Measurements from ENCODE around the gene ZFP36L2. TPM values are rescaled to one million over a fixed set of nuclear protein-coding genes. Genes with fewer than 3 reads are reported as not detected.

Gene ZFP36L2
- total RNA-seq = 172 TPM

GRCh38 chr2:43226558-43226954 lies at the start of gene ZFP36L2:
Gene ZFP36L2, minus strand, starts transcription at chr2:43226606. Its CDS starts 291 bp downstream, at chr2:43226315.
- intact Hi-C loops (cut with DNase I) = loop anchor here (5.0 to 10.0 kb wide), 3 partner anchors 92 to 279 kb away; no protein-coding TSS in a partner anchor
- peak; percentile 75 for ATAC-seq
- DNase-seq (ENCODE audit: low spot score) = peak; percentile 98

GRCh38 chr2:43274721-43275120 lies 48.3 kb upstream of the ZFP36L2 start:
- intact Hi-C loops (cut with DNase I) = no loop called here
- ATAC-seq = no peak
- no peak for DNase-seq (ENCODE audit: low spot score)

GRCh38 chr2:43274055-43274454 lies 47.6 kb upstream of the ZFP36L2 start:
- ATAC-seq (no peak), DNase-seq (ENCODE audit: low spot score) (no peak)
- intact Hi-C loops (cut with DNase I) = no loop called here

GRCh38 chr2:43273529-43273928 lies 47.1 kb upstream of the ZFP36L2 start:
- DNase-seq (ENCODE audit: low spot score) = no peak
- ATAC-seq = no peak
- intact Hi-C loops (cut with DNase I) = no loop called here

GRCh38 chr2:43270930-43271615 lies 44.7 kb upstream of the ZFP36L2 start:
- intact Hi-C loops (cut with DNase I) = no loop called here
- DNase-seq (ENCODE audit: low spot score) (no peak), ATAC-seq (no peak)

- DNase-seq (ENCODE audit: low spot score) = no peak
- intact Hi-C loops (cut with DNase I) = no loop called here
- no peak for ATAC-seq
Measured at GRCh38 chr2:43270461-43270860, 44.1 kb upstream of the ZFP36L2 start.

GRCh38 chr2:43269706-43270105 lies 43.3 kb upstream of the ZFP36L2 start:
- intact Hi-C loops (cut with DNase I) = no loop called here
- ATAC-seq = peak; percentile 87
- DNase-seq (ENCODE audit: low spot score) = peak; percentile 73

- DNase-seq (ENCODE audit: low spot score) (peak; percentile 87), ATAC-seq (peak; percentile 91)
- intact Hi-C loops (cut with DNase I) = no loop called here
Measured at GRCh38 chr2:43269074-43269572, 42.7 kb upstream of the ZFP36L2 start.

GRCh38 chr2:43268066-43268953 lies 41.9 kb upstream of the ZFP36L2 start:
- DNase-seq (ENCODE audit: low spot score) = no peak
- intact Hi-C loops (cut with DNase I) = no loop called here
- ATAC-seq = peak; percentile 1

- DNase-seq (ENCODE audit: low spot score) = no peak
- intact Hi-C loops (cut with DNase I) = no loop called here
- ATAC-seq = no peak
Measured at GRCh38 chr2:43267381-43267780, 41.0 kb upstream of the ZFP36L2 start.

- ATAC-seq (no peak), DNase-seq (ENCODE audit: low spot score) (peak; percentile 76)
- intact Hi-C loops (cut with DNase I) = no loop called here
Measured at GRCh38 chr2:43266711-43267111, 40.3 kb upstream of the ZFP36L2 start.

- DNase-seq (ENCODE audit: low spot score) = no peak
- intact Hi-C loops (cut with DNase I) = no loop called here
- peak; percentile 32 for ATAC-seq
Measured at GRCh38 chr2:43265421-43265820, 39.0 kb upstream of the ZFP36L2 start.

- ATAC-seq = peak; percentile 29
- DNase-seq (ENCODE audit: low spot score) = peak; percentile 69
- intact Hi-C loops (cut with DNase I) = no loop called here
Measured at GRCh38 chr2:43265001-43265400, 38.6 kb upstream of the ZFP36L2 start.

GRCh38 chr2:43262951-43263350 lies 36.5 kb upstream of the ZFP36L2 start:
- intact Hi-C loops (cut with DNase I) = no loop called here
- no peak for ATAC-seq
- DNase-seq (ENCODE audit: low spot score) = no peak

GRCh38 chr2:43262239-43262638 lies 35.8 kb upstream of the ZFP36L2 start:
- no peak for DNase-seq (ENCODE audit: low spot score)
- intact Hi-C loops (cut with DNase I) = no loop called here
- ATAC-seq = no peak

GRCh38 chr2:43259512-43259911 lies 33.1 kb upstream of the ZFP36L2 start:
- ATAC-seq = no peak
- DNase-seq (ENCODE audit: low spot score) = no peak
- intact Hi-C loops (cut with DNase I) = no loop called here

GRCh38 chr2:43258547-43259156 lies 32.2 kb upstream of the ZFP36L2 start:
- ATAC-seq (no peak), DNase-seq (ENCODE audit: low spot score) (no peak)
- intact Hi-C loops (cut with DNase I) = no loop called here

GRCh38 chr2:43255296-43255910 lies 29.0 kb upstream of the ZFP36L2 start:
- ATAC-seq (peak; percentile 19), DNase-seq (ENCODE audit: low spot score) (no peak)
- intact Hi-C loops (cut with DNase I) = no loop called here

GRCh38 chr2:43254331-43254730 lies 27.9 kb upstream of the ZFP36L2 start:
- intact Hi-C loops (cut with DNase I) = no loop called here
- DNase-seq (ENCODE audit: low spot score) = no peak
- ATAC-seq = no peak
